ENCODE measurements around the gene HYDIN.
A peak's percentile ranks its signal among the peaks of the same experiment; 100 is the strongest.
"Not testable (repeated sequence)": the region's sequence is repeated elsewhere in the genome, so short reads cannot be mapped to it uniquely, and the experiment has no call there.

Gene HYDIN

GRCh38 chr16:71080777-71081176 is 149.7 kb downstream of the HYDIN start:
- DNase-seq, result not testable (repeated sequence)

GRCh38 chr16:71080262-71080661 is 150.3 kb downstream of the HYDIN start:
- DNase-seq, result not testable (repeated sequence)

GRCh38 chr16:71070651-71071050 is 159.9 kb downstream of the HYDIN start:
- DNase-seq, result not testable (repeated sequence)

GRCh38 chr16:71069842-71070241 is 160.7 kb downstream of the HYDIN start:
- not testable (repeated sequence) for DNase-seq

GRCh38 chr16:71053897-71054609 is 176.5 kb downstream of the HYDIN start:
- not testable (repeated sequence) for DNase-seq

- not testable (repeated sequence) for DNase-seq
Observed at GRCh38 chr16:71050307-71050706, 180.2 kb downstream of the HYDIN start.

- DNase-seq, result not testable (repeated sequence)
Observed at GRCh38 chr16:71039368-71040111, 191.0 kb downstream of the HYDIN start.

GRCh38 chr16:71038421-71038820 is 192.1 kb downstream of the HYDIN start:
- not testable (repeated sequence) for DNase-seq

- DNase-seq, result not testable (repeated sequence)
Observed at GRCh38 chr16:71037987-71038386, 192.5 kb downstream of the HYDIN start.

GRCh38 chr16:71028032-71028727 is 202.3 kb downstream of the HYDIN start:
- DNase-seq, result not testable (repeated sequence)

- not testable (repeated sequence) for DNase-seq
Observed at GRCh38 chr16:71027511-71027910, 203.0 kb downstream of the HYDIN start.

- not testable (repeated sequence) for DNase-seq
Observed at GRCh38 chr16:71023851-71024439, 206.6 kb downstream of the HYDIN start.

GRCh38 chr16:71021961-71022537 is 208.5 kb downstream of the HYDIN start:
- DNase-seq, result not testable (repeated sequence)

- DNase-seq, result not testable (repeated sequence)
Observed at GRCh38 chr16:71019067-71019682, 211.3 kb downstream of the HYDIN start.

GRCh38 chr16:71015419-71015818 is 215.1 kb downstream of the HYDIN start:
- not testable (repeated sequence) for DNase-seq

- DNase-seq, result not testable (repeated sequence)
Observed at GRCh38 chr16:71009440-71010223, 220.9 kb downstream of the HYDIN start.

- not testable (repeated sequence) for DNase-seq
Observed at GRCh38 chr16:71006516-71006915, 224.0 kb downstream of the HYDIN start.

GRCh38 chr16:70999735-71000134 is 230.8 kb downstream of the HYDIN start:
- DNase-seq, result peak; percentile 51

GRCh38 chr16:70995799-70996198 is 234.7 kb downstream of the HYDIN start:
- not testable (repeated sequence) for DNase-seq

- DNase-seq, result not testable (repeated sequence)
Observed at GRCh38 chr16:70992511-70992910, 238.0 kb downstream of the HYDIN start.

GRCh38 chr16:70987019-70987715 is 243.4 kb downstream of the HYDIN start:
- DNase-seq, result not testable (repeated sequence)
